ENCODE measurements around the gene MYO9B. TPM values are rescaled to one million over a fixed set of nuclear protein-coding genes. Genes with fewer than 3 reads are reported as not detected.

The MYO9B gene
- total and polyA plus RNA-seq, 2 experiments from 2014 or later, result 29.9 to 32.4 TPM

DNA sequence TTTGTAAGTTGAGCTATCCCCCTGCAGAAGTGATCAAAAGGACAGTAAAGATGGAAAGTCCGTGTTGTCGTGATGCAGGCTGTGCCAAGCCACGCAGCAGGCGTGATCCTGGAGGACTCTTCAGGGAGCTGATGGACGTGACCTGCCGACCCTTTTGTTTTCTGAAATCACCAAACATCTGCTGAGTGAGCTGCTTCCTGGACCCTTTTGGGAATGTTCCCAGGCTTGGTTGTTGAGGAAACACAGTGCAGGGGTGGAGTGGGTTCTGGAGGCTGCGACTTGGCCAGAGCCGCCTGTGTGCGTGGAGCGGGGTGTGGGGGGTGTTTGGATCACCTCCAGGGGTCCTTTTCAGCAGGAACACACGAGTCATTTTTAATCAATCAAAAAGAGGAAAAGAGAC, 33.6 kb upstream of the MYO9B start:
- Histone ChIP-seq H3K9me2 (replicated peaks; ENCODE audit: insufficient read depth) (no peaks in the 10 kb centered on the region), H3K27me3 (no peaks in the 10 kb centered on the region), H3K4me1 (ENCODE audit: insufficient read depth) (no peaks in the 10 kb centered on the region), H3K4me2 (no peak overlapping the region), H2AFZ (no peak overlapping the region), H3K4me3 (no peak overlapping the region), H3K27ac (peak overlapping the region; percentile 40), H3K79me2 (no peaks in the 10 kb centered on the region), H3K36me3 (replicated peaks; ENCODE audit: insufficient read depth, low read depth) (no peaks in the 10 kb centered on the region), H3K9me3 (ENCODE audit: low read depth) (no peaks in the 10 kb centered on the region), H4K20me1 (ENCODE audit: insufficient read depth, poor library complexity, severe bottlenecking) (no peaks in the 10 kb centered on the region)
- no peak for DNase-seq (ENCODE audit: low spot score)
- 49% methylated on average over 11 of the region's 11 CpGs for WGBS (ENCODE audit: low lambda C conversion rate, missing lambda C conversion rate)
- TF ChIP-seq, protein P1, sequence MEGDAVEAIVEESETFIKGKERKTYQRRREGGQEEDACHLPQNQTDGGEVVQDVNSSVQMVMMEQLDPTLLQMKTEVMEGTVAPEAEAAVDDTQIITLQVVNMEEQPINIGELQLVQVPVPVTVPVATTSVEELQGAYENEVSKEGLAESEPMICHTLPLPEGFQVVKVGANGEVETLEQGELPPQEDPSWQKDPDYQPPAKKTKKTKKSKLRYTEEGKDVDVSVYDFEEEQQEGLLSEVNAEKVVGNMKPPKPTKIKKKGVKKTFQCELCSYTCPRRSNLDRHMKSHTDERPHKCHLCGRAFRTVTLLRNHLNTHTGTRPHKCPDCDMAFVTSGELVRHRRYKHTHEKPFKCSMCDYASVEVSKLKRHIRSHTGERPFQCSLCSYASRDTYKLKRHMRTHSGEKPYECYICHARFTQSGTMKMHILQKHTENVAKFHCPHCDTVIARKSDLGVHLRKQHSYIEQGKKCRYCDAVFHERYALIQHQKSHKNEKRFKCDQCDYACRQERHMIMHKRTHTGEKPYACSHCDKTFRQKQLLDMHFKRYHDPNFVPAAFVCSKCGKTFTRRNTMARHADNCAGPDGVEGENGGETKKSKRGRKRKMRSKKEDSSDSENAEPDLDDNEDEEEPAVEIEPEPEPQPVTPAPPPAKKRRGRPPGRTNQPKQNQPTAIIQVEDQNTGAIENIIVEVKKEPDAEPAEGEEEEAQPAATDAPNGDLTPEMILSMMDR (IDR thresholded peaks at IDR 0.05; ENCODE audit: poor library complexity), result no peak
- TF ChIP-seq EZH2 (IDR thresholded peaks at IDR 0.05; ENCODE audit: borderline replicate concordance) (no peak), EZH2phosphoT487 (IDR thresholded peaks at IDR 0.05; ENCODE audit: low read depth, severe bottlenecking, unreplicated experiment) (no peak)

DNA sequence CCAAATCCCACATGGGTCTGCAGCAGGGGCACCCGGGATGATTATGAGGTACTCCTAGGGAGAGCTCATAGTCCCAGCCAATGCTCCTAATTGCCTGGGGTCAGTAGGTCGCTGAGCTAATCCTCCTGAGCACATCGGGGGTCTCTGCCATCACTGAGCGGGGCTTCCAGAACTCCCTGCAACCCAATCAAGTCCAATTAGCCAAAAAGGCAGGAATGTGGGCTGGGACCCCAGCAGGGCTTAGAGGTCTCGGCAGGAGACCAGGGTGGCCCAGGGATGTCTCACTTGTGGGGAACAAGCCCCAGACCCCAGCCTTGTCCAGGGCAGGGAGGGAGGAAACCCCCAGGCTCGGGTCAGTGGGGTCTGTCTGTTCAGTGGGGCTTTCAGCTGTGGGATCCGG, 31.8 kb upstream of the MYO9B start:
- H3K36me3 ChIP-seq (replicated peaks; ENCODE audit: insufficient read depth, low read depth), result no peaks in the 10 kb centered on the region
- TF ChIP-seq EZH2 (IDR thresholded peaks at IDR 0.05; ENCODE audit: borderline replicate concordance) (no peak), EZH2phosphoT487 (IDR thresholded peaks at IDR 0.05; ENCODE audit: low read depth, severe bottlenecking, unreplicated experiment) (no peak)
- TF ChIP-seq, protein P1 (IDR thresholded peaks at IDR 0.05; ENCODE audit: poor library complexity), result no peak
- H3K4me1 ChIP-seq (ENCODE audit: insufficient read depth), result no peaks in the 10 kb centered on the region
- H3K9me3 ChIP-seq (ENCODE audit: low read depth), result no peaks in the 10 kb centered on the region
- no peak overlapping the region for H2AFZ ChIP-seq
- H3K4me3 ChIP-seq, result no peak overlapping the region
- H3K79me2 ChIP-seq, result no peaks in the 10 kb centered on the region
- no peak overlapping the region for H3K27ac ChIP-seq
- WGBS (ENCODE audit: low lambda C conversion rate, missing lambda C conversion rate), result 78% methylated on average over 7 of the region's 7 CpGs
- no peak overlapping the region for H3K4me2 ChIP-seq
- no peak for DNase-seq (ENCODE audit: low spot score)
- H4K20me1 ChIP-seq (ENCODE audit: insufficient read depth, poor library complexity, severe bottlenecking), result no peaks in the 10 kb centered on the region
- H3K27me3 ChIP-seq, result no peaks in the 10 kb centered on the region
- no peaks in the 10 kb centered on the region for H3K9me2 ChIP-seq (replicated peaks; ENCODE audit: insufficient read depth)

DNA sequence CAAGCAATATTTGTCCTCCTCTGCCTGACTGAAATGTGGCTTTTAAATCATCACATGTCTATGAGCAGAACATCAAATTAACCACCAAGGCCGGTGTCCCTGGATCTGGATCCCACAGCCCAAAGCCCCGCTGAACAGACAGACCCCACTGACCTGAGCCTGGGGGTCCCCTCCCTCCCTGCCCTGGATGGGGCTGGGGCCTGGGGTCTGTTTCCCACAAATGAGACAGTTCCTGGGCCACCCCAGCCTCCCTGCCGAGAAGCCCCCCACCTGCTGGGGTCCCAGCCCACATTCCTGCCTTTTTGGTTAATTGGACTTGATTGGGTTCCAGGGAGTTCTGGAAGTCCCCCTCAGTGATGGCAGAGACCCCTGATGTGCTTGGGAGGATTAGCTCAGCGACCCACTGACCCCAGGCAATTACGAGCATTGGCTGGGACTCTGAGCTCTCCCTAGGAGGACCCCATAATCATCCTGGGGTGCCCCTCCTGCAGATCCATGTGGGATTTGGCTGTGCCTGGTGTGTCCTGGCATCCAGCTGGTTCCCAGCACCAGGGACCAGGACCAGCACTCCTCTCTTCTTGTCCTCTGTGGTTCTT, 29.6 kb upstream of the MYO9B start:
- H3K9me2 ChIP-seq (replicated peaks; ENCODE audit: insufficient read depth), result no peaks in the 10 kb centered on the region
- no peaks in the 10 kb centered on the region for H4K20me1 ChIP-seq (ENCODE audit: insufficient read depth, poor library complexity, severe bottlenecking)
- no peaks in the 10 kb centered on the region for H3K79me2 ChIP-seq
- TF ChIP-seq EZH2 (IDR thresholded peaks at IDR 0.05; ENCODE audit: borderline replicate concordance), result no peak
- TF ChIP-seq, protein P1 (IDR thresholded peaks at IDR 0.05; ENCODE audit: poor library complexity), result no peak
- no peak for TF ChIP-seq EZH2phosphoT487 (IDR thresholded peaks at IDR 0.05; ENCODE audit: low read depth, severe bottlenecking, unreplicated experiment)
- no peaks in the 10 kb centered on the region for H3K27me3 ChIP-seq
- WGBS (ENCODE audit: low lambda C conversion rate, missing lambda C conversion rate), result 84% methylated on average over 5 of the region's 5 CpGs
- H3K27ac ChIP-seq, result no peak overlapping the region
- no peak overlapping the region for H3K4me2 ChIP-seq
- no peaks in the 10 kb centered on the region for H3K36me3 ChIP-seq (replicated peaks; ENCODE audit: insufficient read depth, low read depth)
- no peaks in the 10 kb centered on the region for H3K9me3 ChIP-seq (ENCODE audit: low read depth)
- no peak overlapping the region for H2AFZ ChIP-seq
- no peak overlapping the region for H3K4me3 ChIP-seq
- DNase-seq (ENCODE audit: low spot score), result no peak
- no peaks in the 10 kb centered on the region for H3K4me1 ChIP-seq (ENCODE audit: insufficient read depth)

Data from hepatocyte (in vitro differentiated cells).